ENCODE data around the gene C10orf90. TPM values are rescaled to one million over a fixed set of nuclear protein-coding genes. Genes with fewer than 3 reads are reported as not detected.

C10orf90 gene
- total RNA-seq, 1 donor from 2014 or later: not detected

DNA sequence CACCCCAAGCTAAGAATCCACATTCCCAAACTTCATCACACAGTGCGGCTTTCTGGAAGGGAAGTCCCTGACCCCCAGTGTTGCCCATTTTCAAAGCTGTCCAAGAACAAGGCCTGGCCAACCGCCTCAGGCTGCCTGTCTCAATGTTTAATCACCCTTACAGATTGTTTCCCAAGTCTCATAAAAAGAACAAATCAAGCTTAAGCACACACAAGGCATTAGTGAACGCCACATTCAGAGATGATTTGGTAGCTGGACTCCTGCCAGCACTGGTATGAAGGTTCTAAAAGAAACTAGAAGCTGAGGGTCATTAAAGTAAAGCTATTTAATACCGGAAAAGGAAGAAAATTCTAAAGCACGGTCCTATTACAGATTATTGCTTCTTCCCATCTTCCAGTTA, 35.6 kb downstream of the C10orf90 start:
- intact Hi-C loops (cut with micrococcal nuclease): no loop called here

DNA sequence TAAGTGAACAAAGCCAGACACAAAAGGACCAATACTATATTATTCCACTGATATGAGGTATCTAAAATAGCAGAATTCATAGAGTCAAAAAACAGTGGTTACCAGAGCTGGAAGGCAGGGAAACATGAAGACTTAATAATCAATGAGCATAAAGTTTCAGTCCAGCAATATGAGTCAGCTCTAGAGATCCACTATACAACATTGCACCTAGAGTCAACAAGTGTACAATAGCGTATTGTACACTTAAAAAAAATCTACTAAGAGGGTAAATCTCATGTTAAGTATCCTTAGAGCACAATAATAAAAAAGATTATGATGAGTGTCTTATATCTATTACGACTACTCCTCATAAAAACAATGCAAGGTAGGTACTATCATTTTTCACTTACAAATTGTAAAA, 36.1 kb downstream of the C10orf90 start:
- intact Hi-C loops (cut with micrococcal nuclease): no loop called here

DNA sequence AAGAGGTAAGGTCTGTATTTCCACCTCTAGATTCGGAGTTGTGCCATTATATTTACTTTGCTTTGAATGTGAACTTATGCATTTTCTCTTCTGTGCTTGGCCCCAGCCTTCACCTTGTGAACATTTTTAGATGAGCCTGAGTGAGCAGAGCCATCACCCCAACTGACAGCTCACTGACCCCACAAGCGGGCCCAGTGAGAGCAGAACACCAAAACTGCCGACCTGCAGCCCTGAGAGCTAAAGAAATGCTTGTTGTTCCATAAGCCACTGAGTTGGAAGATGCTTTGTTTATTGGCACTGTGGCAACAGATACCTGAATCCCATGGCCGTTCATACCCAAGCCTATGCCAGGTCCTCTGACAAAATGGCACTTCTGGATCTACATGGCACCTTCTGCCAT, 37.8 kb downstream of the C10orf90 start:
- intact Hi-C loops (cut with micrococcal nuclease): no loop called here

DNA sequence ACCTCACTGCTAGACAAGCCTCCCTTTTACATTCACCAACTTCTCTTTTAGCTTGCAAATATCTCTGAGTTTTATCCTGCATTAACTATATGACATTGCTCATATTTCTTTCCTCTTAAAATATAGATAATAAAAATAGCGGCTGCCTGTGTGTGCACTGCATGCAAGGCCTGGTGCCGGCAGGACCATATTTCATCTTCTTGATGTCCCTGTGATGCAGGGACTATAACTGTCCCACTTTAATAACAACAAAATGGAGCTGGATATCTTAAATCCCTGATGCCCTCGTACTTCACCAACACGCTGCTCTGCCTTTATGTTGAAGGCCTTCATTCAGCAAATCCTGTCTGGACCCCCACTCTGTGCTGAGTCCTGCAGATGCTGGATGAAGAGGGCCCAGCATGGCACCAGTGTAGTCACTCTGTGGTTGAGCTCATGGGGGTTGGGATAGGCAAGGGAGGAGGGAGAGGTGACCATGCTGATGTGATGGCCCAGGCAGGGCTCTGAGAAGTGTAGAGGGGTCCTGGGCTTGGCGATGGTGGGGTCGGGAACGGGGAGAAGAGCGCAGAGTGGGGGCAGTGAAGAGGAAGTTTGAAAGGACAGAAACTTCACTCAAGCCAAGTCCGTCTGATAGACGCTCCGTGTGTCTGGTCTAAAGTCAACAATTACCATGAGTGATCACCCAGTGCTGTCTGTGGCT, 40.4 kb downstream of the C10orf90 start:
- intact Hi-C loops (cut with micrococcal nuclease): no loop called here

DNA sequence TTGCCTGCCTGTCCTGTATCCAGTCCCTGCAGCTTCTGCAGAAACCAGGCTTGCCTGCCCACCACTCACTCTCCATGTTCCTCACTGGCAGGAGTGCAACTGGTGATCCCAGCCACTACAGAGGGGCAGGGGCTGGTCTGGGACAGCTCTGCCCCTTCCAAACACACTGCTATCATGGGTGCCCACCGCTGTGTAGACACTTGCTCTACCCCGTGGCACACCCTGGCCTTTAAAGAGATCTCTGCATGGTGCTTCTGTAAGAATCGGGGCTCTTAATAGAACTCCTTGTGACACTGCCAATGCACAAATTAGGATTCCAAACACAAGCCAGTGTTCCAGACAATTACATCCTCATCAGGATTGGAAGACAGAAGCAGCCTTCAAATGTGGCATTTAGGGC, 41.7 kb downstream of the C10orf90 start:
- intact Hi-C loops (cut with micrococcal nuclease): no loop called here

DNA sequence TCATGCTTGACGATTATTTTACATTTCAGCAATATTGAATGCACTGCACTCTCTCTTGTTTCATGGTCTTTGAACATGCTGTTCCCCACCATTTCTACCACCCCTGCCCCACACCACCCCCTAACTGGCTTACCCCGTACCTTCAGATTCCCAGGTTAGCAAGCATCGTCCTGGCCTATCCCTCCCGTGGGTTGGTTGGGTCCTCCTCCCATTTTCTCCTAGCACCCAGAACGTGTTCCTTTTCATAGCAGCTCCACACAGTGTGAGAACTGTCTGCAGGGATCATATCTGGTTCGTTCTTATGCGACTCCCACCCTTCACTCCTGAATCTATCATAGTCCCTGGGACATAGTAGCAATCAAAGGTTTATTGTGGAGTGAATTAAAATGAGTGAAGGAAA, 48.6 kb downstream of the C10orf90 start:
- intact Hi-C loops (cut with micrococcal nuclease): no loop called here

DNA sequence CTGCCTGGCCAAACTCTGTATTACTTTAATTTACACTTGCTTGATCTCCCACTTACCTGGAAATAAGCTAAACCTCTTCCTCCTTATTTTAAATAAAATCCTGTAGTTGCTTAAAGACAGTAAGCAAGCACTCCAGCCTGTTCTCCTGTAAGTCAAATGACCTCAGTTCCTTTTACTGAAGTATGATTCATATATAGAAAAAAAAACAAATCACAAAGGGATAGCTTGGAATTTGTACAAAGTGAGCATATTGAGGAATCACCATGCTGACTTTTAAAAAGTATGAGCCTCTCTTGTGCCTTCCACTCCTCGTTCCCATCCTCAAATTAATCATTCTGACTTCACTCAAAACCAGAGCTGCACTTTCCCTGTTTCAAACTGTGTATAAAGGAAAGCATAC, 52.0 kb downstream of the C10orf90 start:
- intact Hi-C loops (cut with micrococcal nuclease): no loop called here

DNA sequence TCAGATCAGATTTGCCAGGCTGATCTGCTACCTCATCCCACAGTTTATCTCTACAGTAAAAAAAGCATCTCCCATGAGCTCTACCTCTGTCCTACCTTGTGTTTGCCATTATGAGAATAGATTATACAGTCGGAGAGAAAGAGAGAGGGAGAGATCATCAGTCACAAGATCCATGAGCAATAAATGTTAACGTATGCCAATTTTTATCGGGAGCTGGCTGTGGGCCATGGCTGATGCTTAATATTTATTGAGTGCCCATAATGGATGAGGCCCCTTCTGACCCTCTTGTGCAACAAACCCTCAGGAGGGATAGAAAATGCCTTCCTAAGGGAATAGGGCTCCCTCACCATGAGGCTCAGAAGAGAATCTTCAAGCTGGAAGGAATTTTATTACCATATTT, 52.8 kb downstream of the C10orf90 start:
- intact Hi-C loops (cut with micrococcal nuclease): no loop called here

DNA sequence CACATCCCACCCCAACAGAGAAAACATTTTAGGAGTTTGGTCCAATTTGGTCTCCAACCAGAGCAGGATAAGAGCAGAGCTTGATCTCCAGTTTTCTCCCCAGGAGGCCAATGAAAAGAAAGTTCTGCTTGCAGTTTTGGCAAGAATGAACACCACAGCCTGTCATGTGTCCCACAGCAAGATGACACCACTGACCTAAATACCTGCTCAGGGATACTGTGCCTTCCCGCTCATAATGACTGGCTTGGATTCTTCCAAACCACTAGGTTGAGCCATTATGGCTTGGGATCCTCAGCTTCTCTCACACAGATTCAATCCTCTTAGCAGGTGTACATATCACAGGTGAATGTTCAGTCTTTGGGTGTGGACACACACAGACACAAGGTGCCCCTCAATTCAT, 53.3 kb downstream of the C10orf90 start:
- intact Hi-C loops (cut with micrococcal nuclease): no loop called here

DNA sequence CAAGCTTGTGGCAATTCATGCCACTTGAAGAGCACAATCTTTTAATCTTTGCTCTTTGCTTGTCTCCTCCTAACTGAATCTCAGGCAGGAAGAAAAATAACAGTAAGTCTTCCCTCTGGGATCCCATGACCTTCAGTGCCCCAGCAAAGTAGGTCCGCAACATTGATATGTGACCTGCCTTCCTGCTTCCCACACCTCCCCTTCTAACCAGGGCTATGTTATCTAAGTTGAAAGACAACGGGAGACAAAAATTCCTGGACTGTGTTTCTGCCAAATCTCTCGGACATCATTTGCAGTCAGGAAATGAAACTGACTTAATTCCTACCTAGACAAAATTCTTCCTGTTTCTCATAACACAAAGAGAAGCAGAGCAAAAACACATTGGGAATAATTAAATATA, 53.8 kb downstream of the C10orf90 start:
- intact Hi-C loops (cut with micrococcal nuclease): no loop called here

DNA sequence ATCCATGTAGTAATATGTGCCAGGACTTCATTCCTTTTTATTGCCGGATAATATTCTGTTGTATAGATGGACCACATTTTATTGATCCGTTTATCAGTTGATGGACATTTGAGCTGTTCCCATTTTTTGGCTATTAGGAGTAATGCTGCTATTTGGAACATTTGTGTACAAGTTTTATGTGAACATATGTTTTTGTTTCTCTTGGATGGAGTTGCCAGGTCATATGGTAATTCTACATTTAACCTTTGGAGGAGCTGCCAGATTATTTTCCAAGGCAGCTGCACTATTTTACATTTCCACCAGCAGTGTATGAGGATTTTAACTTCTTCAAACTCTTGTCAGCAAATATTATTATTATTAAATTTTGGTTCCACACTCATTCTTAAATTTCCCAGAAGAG, 59.2 kb downstream of the C10orf90 start:
- intact Hi-C loops (cut with micrococcal nuclease): no loop called here

DNA sequence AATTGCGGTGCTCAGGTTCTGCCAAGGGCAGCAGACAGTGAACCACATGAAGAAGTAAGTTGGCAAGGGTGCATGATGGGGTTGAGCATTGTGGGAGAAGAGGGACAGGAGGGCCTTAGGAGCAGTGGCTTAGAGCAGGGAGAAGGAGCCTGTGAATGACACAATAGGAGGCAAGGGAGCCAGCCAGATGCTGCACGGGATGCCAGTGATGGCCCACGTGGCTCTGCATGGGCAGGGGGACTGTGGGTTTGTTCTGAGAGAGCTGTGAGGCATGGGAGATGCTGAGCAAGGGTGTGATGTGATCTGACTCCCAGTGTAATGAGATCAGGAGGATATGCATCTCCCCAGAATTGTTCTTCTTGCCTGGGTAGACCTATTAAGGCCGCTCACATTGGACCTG, 60.9 kb downstream of the C10orf90 start:
- intact Hi-C loops (cut with micrococcal nuclease): no loop called here

DNA sequence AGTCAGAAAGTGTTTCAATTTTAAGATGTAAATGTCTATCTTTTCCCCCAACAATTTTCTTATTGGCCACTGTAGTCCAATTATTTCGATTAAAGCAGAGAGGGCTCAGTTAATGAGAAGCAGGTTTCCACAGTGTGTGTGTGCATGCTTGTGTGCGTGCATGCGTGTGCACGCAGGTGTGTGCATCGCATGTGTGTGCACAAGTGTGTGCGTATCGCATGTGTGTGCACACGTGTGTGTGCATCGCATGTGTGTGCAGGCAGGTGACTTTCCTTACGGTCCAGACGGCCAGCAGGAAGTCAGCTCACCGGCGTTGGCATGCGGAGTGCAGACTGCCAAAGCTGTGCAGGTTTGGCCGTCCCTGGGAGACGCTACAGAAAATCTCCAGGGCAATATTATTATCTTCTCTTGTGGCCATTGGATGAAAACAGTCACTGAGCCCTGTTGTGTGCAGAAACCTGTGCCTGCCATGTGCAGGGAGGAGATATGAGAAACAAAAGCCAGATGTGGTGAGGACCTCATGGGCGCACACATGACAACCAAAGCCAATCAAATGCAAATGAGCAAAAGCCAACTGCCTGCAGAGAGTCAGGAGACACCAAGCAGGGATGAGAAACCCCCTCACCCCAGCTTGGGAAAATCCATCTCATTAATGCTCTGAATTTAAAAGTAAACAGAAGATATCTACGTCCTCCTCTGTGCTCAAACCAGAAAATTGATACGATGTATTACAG, 70.4 kb downstream of the C10orf90 start:
- intact Hi-C loops (cut with micrococcal nuclease): no loop called here

DNA sequence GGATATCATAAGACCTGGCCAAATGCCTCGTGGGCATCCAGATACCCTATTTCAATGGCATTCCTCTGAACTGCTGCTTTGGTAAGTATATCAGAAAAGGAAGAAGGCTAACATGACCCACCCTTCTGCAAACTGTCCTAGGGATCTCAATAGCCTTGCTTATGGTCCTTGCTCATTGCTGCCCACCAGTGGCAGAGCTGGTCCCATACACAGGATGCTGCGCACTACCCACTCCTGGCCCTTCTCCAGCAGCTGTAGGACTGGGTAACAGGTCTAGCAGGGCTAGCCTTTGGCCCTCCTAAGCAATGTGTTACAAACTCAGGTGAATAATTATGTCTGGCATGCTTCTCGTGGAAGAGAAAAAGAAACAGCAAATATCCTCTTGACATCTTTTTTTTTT, 72.5 kb downstream of the C10orf90 start:
- intact Hi-C loops (cut with micrococcal nuclease): loop anchor here (1.0 kb wide), 1 partner anchor 616 kb away; no protein-coding TSS in a partner anchor

DNA sequence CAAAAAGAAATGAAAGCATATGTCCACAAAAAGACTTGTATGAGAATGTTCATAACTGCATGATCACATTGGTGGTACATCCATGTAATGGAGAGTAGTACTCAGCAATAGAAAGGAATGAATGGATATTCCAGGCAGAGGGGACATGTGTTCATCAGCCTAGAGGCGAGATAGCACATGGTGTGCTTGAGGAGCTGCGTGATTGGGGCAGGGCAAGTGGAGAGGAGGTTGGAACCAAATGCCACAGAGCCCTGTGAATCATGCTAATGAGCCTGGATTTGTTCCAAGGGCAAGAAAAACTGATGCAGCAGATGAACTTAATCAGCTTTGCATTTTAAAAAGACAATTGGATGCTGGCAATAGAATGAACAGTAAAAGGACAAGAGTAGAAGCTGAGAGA, 73.3 kb downstream of the C10orf90 start:
- intact Hi-C loops (cut with micrococcal nuclease): no loop called here

DNA sequence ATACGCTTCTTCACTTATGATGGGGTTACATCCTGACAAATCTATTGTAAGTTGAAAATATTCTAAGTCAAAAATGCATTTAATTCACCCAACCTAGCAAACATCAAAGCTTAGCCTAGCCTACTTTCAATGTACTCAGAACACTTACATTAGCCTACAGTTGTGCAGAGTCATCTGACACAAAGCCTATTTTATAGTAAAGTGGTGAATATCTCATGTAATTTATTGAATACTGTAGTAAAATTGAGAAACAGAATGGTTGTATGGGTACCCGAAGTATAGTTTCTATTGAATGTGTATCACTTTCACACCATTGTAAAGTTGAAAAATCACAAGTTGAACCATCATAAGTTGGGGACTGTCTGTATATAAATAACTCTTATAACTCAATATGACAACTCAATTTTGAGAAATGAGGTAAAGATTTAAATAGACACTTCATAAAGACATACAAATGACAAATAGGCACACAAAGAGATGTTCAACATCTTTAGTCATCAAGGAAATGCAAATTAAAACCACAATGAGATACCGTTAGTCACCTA, 73.9 kb downstream of the C10orf90 start:
- intact Hi-C loops (cut with micrococcal nuclease): no loop called here

DNA sequence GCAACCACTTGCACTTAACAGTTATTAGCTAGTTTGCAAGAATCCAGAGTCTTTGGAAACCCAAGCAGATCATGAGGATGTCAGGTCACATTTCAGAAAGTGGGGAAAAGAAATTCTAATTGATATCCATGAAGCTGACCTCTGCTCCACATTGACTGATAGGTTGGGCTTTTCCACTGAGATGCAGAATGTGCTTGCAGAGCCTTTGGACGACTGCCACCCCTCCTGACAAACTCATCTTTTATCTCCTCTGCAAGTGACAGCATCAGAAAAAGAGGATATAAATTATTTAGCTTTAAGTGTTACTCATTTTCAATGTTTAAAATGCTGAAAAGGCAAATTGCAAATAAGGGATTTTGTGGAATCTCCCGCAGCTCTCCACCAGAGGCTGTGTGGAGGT, 75.3 kb downstream of the C10orf90 start:
- intact Hi-C loops (cut with micrococcal nuclease): no loop called here

DNA sequence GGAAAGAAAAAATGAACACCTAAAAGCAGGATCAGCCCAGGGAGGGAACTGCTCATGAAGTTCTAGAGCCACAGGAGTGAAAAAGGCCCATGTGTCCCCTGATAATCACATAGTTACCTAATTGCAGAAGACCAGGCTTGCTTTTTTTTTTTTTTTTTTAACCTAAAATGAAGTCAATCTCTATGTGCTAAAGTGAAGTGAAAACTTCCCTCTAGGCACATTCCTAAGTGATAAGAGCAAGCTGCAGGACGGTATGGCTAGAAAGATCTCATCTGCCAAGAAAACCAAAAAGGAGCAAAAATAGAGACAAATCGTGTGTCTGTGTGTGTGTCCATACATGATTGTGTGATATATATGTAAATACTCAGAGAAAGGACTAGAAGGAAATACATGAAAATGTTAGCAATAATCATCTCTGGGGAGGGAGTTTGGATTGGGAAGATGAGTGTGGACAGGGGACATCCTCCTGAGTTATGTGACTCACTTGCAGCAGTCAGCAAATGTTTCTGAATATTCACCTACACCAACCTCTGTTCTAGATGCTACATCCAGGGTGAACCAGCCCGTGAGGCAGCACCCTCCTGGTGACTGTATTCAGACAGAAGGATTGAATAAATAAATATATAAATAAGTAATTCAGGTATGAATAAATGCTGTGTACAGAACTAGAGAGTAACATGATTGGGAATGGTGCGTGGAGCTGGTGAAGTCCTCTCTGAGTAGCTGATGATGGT, 76.4 kb downstream of the C10orf90 start:
- intact Hi-C loops (cut with micrococcal nuclease): no loop called here

DNA sequence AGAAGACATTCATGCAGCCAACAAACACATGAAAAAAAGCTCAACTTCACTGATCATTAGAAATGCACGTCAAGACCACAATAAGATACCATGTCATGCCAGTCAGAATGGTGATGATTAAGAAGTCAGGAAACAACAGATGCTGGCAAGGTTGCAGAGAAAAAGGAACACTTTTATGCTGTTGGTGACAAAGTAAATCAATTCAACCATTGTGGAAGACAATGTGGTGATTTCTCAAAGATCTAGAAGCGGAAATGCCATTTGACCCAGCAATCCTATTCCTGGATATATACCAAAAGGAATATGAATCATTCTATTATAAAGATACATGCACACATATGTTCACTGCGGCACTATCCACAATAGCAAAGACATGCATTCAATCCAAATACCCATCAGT, 77.6 kb downstream of the C10orf90 start:
- intact Hi-C loops (cut with micrococcal nuclease): no loop called here

DNA sequence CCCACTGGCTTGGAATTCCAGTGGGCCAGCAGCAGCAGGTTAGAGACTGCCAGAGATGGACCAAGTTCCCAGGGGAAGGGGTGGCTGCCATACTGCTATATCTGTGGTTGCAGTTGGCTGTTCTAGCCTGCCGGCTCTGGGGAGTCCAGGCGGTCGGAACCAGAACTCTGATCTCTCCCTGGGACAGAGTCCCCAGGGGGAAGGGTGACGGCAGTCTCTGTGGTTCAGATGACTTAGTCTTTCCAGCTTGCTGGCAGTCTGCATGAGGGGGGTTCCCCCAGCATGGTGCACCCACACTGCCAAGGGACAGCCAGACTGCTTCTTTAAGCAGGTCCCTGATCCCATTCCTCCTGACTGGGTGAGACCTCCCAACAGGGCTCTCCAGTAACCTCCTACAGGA, 82.5 kb downstream of the C10orf90 start:
- intact Hi-C loops (cut with micrococcal nuclease): no loop called here

DNA sequence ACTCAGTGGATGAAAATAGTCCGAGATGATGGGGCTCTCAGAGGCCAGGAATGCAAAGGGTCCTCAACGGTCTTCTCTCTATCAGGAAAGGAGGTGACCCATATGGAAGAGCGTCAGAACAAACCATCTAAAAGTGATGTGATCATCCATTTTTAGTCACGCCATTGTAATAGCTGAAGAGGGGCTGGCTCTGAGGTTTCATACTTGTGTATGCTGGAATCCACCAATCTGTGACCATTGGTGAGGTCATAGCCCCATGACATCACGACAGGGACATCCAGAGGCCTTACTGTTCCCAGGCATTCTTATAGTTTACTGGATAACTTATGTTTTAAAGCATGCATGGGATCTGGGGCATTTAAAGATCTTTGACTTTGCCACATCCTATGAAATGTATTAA, 83.6 kb downstream of the C10orf90 start:
- intact Hi-C loops (cut with micrococcal nuclease): no loop called here

DNA sequence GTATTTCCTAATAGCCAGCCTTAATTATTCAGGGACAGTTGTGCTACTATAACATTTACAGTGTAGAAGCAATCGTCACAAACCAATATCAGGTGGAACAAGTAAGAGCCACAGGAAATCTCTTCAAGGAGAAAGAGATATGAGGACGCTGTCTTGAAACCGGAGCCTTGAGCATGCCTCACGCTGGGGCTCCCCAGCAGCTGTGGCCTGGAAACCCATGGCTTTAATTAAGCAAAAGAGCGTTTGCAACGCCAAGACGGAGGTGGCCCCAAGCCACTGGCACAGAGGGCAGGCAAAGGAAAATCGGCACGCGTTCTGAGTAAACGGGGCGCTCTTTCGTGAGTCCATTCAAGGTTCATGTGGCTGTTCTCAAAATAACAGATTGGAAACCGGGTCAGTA, 84.4 kb downstream of the C10orf90 start:
- intact Hi-C loops (cut with micrococcal nuclease): no loop called here
